BLaER1 (cell line): ENCODE data around the gene TCEAL1.

Experiments
- H3K27ac ChIP-seq: shearing (Covaris generic); formaldehyde crosslinking; 2 replicates; pipeline ENCODE4 v1.8.1; 2022
- H3K27me3 ChIP-seq: shearing (Covaris generic); formaldehyde crosslinking; 2 replicates; pipeline ENCODE4 v1.8.1; 2022
- H3K36me3 ChIP-seq: shearing (Covaris generic); formaldehyde crosslinking; 2 replicates; pipeline ENCODE4 v1.8.1; 2022
- H3K4me1 ChIP-seq: shearing (Covaris generic); formaldehyde crosslinking; 2 replicates; pipeline ENCODE4 v1.8.1; 2022
- H3K4me2 ChIP-seq: shearing (Covaris generic); formaldehyde crosslinking; 2 replicates; pipeline ENCODE4 v1.8.1; 2022
- H3K4me3 ChIP-seq: shearing (Covaris generic); formaldehyde crosslinking; 2 replicates; pipeline ENCODE4 v1.8.1; 2022
- H3K9ac ChIP-seq: shearing (Covaris generic); formaldehyde crosslinking; 2 replicates; pipeline ENCODE4 v1.8.1; 2022
- H3K9me3 ChIP-seq: shearing (Covaris generic); formaldehyde crosslinking; 2 replicates; pipeline ENCODE4 v1.8.1; 2022
- H4K20me1 ChIP-seq: shearing (Covaris generic); formaldehyde crosslinking; 2 replicates; pipeline ENCODE4 v1.8.1; 2022
- Cebpa-rat ChIP-seq: shearing (Covaris generic); IDR thresholded peaks from 2 replicates; pipeline ENCODE4 v1.8.1; 2022

Gene TCEAL1

DNA sequence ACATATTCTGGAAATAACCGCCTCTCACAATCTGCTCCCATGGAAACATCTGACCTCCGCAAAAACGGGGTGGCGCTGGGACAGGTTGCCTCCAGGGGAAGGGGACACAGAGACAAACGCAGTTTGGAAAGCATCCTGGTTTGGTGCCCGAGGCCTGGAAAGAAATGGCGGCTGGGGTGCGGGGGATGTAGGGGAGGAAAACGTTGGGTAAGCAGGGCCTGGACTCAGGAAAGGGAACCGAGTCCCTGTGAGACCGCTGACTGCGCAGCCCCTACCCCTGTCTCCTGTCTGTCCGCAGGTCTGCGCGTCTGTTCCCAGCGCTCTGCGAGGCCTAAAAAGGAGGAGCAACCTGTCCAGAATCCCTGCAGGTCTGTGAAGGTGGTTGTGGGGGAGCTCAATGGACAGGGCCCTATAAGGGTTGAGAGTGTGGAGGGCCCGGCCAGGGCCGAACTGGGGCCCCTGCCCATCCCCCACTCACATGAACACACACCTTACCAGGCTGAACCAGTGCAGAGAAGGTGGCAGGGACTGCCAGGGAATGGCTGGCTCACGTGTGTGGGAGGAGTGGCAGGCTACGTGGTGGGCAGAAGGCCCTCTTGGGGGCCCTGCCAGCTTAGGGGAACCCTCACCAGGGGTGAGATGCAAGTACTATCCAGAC, 20.3 kb upstream of the TCEAL1 start:
- no peaks in the 10 kb centered on the region; the same call in 1 of the 2 replicates for H3K36me3 ChIP-seq
- 0 out of 2 replicates have a peak, but pooled peaks cover 6% of the 10 kb centered on the region for H3K4me1 ChIP-seq
- H3K4me2 ChIP-seq = peak overlapping the region; percentile 57
- peak overlapping the region; percentile 55; the same call in 1 of the 2 replicates for H3K27ac ChIP-seq
- H3K9me3 ChIP-seq = no peaks in the 10 kb centered on the region
- H3K9ac ChIP-seq = peak overlapping the region; percentile 70; the same call in 1 of the 2 replicates
- no peaks in the 10 kb centered on the region for H4K20me1 ChIP-seq
- no peaks in the 10 kb centered on the region for H3K27me3 ChIP-seq
- H3K4me3 ChIP-seq = peak overlapping the region; percentile 71
- TF ChIP-seq Cebpa-rat = no peak

- H3K36me3 ChIP-seq = no peaks in the 10 kb centered on the region; the same call in 1 of the 2 replicates
- H3K4me3 ChIP-seq = no peak overlapping the region
- H3K9me3 ChIP-seq = no peaks in the 10 kb centered on the region
- no peak overlapping the region for H3K4me2 ChIP-seq
- H3K27me3 ChIP-seq = no peaks in the 10 kb centered on the region
- no peak for TF ChIP-seq Cebpa-rat
- H3K4me1 ChIP-seq = 0 out of 2 replicates have a peak, but pooled peaks cover 6% of the 10 kb centered on the region
- no peak overlapping the region for H3K9ac ChIP-seq
- no peak overlapping the region for H3K27ac ChIP-seq
- no peaks in the 10 kb centered on the region for H4K20me1 ChIP-seq
Observed at GRCh38 chrX:103610282-103610681, 18.5 kb upstream of the TCEAL1 start.

DNA sequence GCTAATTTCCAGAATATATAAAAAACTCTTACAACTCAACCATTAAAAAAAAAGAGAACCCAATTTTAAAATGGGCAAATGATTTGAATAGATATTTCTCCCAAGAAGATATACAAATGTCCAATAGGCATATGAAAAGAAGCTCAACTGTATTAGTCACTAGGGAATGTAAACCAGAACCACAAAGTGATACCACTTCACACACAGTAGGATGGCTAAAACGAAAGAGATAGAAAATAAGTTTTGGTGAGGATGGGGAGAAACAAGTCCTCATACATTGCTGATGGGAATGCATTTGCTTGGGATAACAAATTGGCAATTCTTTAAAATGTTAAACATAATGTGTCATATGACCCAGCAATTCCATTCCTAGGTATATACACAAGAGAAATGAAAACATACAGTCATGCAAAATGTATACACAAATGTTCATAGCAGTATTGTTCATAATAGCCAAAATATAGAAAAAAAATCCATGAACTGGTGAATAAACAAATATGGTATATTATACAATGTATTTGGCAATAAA, 15.3 kb upstream of the TCEAL1 start:
- no peak overlapping the region for H3K27ac ChIP-seq
- no peaks in the 10 kb centered on the region; the same call in 1 of the 2 replicates for H3K36me3 ChIP-seq
- no peak for TF ChIP-seq Cebpa-rat
- 0 out of 2 replicates have a peak, but pooled peaks cover 4% of the 10 kb centered on the region for H3K4me1 ChIP-seq
- H3K9me3 ChIP-seq = no peaks in the 10 kb centered on the region
- H3K27me3 ChIP-seq = no peaks in the 10 kb centered on the region
- H3K4me2 ChIP-seq = no peak overlapping the region
- no peak overlapping the region for H3K9ac ChIP-seq
- no peaks in the 10 kb centered on the region for H4K20me1 ChIP-seq
- H3K4me3 ChIP-seq = no peak overlapping the region

DNA sequence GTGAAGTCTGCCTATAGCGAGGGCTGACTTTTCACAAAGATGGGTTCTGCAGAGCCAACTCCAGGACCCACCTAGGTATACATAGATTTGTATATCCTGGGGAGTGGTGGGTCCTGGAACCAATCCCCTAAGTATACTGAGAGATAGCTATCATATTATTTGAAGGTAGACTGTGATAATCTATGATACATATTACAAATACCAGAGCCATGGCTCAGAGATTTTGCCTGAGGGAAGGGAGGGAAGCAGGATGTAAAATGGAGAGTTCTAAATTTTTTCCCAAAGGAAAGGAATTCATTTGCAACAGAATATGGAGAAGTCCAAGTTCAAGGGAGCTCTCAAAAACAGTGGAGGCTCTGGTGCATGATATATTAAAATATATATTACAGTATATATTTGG, 13.8 kb upstream of the TCEAL1 start:
- H3K9me3 ChIP-seq = no peaks in the 10 kb centered on the region
- no peak overlapping the region for H3K9ac ChIP-seq
- H3K36me3 ChIP-seq = no peaks in the 10 kb centered on the region; the same call in 1 of the 2 replicates
- H3K4me3 ChIP-seq = no peak overlapping the region
- H3K4me1 ChIP-seq = no peaks in the 10 kb centered on the region
- TF ChIP-seq Cebpa-rat = no peak
- H3K27me3 ChIP-seq = no peaks in the 10 kb centered on the region
- no peak overlapping the region for H3K27ac ChIP-seq
- H4K20me1 ChIP-seq = no peaks in the 10 kb centered on the region
- no peak overlapping the region for H3K4me2 ChIP-seq

DNA sequence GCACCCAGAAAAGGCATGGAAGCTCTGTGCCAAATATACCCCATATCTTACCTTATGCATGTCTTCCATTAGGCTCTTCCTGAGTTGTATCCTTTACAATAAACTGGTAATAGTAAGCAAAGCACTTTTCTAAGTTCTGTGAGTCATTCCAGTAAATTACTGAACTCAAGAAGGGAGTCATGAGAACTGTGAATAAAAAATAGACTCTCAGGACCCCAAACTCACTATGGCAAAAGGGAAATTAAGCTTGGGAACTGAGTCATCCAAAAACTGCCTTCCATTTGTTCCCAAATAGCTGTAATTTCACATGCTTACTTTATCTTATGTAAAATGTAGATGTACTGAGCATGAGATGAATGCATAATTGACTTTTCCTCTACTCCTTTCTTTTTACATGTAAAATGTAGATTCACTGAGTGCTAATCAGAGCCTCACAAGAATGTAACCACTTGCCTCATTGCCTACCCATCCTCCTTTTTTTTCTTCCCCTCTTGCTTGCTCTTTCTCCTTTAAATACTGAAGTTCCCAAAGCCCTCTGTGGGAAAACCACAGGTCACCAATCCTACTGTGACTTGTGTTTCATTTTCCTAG, 12.9 kb upstream of the TCEAL1 start:
- Histone ChIP-seq H3K27ac (no peak overlapping the region), H3K27me3 (no peaks in the 10 kb centered on the region), H3K4me2 (no peak overlapping the region), H3K9ac (no peak overlapping the region), H3K4me3 (no peak overlapping the region), H3K4me1 (no peaks in the 10 kb centered on the region), H3K36me3 (no peaks in the 10 kb centered on the region), H3K9me3 (no peaks in the 10 kb centered on the region), H4K20me1 (no peaks in the 10 kb centered on the region)
- TF ChIP-seq Cebpa-rat = no peak

- H3K27ac ChIP-seq = no peak overlapping the region
- H3K36me3 ChIP-seq = no peaks in the 10 kb centered on the region
- no peak overlapping the region for H3K4me2 ChIP-seq
- H3K9ac ChIP-seq = no peak overlapping the region
- no peaks in the 10 kb centered on the region for H3K27me3 ChIP-seq
- no peaks in the 10 kb centered on the region for H3K9me3 ChIP-seq
- no peak for TF ChIP-seq Cebpa-rat
- H4K20me1 ChIP-seq = no peaks in the 10 kb centered on the region
- H3K4me3 ChIP-seq = no peak overlapping the region
- H3K4me1 ChIP-seq = no peaks in the 10 kb centered on the region
Observed at GRCh38 chrX:103616676-103617186, 12.0 kb upstream of the TCEAL1 start.

- no peaks in the 10 kb centered on the region for H3K4me1 ChIP-seq
- no peaks in the 10 kb centered on the region for H3K36me3 ChIP-seq
- no peak overlapping the region for H3K4me3 ChIP-seq
- no peaks in the 10 kb centered on the region for H3K27me3 ChIP-seq
- TF ChIP-seq Cebpa-rat = no peak
- no peak overlapping the region for H3K9ac ChIP-seq
- no peak overlapping the region for H3K27ac ChIP-seq
- H3K4me2 ChIP-seq = no peak overlapping the region
- H4K20me1 ChIP-seq = no peaks in the 10 kb centered on the region
- H3K9me3 ChIP-seq = no peaks in the 10 kb centered on the region
Observed at GRCh38 chrX:103624111-103624510, 4.7 kb upstream of the TCEAL1 start.

GRCh38 chrX:103626855-103627254, 1.9 kb upstream of the TCEAL1 start:
- no peak overlapping the region for H3K9ac ChIP-seq
- H3K27me3 ChIP-seq = no peaks in the 10 kb centered on the region
- no peaks in the 10 kb centered on the region for H3K36me3 ChIP-seq
- no peak for TF ChIP-seq Cebpa-rat
- no peaks in the 10 kb centered on the region for H4K20me1 ChIP-seq
- H3K4me3 ChIP-seq = no peak overlapping the region
- no peaks in the 10 kb centered on the region; the same call in 1 of the 2 replicates for H3K4me1 ChIP-seq
- H3K27ac ChIP-seq = no peak overlapping the region
- no peaks in the 10 kb centered on the region for H3K9me3 ChIP-seq
- no peak overlapping the region for H3K4me2 ChIP-seq

DNA sequence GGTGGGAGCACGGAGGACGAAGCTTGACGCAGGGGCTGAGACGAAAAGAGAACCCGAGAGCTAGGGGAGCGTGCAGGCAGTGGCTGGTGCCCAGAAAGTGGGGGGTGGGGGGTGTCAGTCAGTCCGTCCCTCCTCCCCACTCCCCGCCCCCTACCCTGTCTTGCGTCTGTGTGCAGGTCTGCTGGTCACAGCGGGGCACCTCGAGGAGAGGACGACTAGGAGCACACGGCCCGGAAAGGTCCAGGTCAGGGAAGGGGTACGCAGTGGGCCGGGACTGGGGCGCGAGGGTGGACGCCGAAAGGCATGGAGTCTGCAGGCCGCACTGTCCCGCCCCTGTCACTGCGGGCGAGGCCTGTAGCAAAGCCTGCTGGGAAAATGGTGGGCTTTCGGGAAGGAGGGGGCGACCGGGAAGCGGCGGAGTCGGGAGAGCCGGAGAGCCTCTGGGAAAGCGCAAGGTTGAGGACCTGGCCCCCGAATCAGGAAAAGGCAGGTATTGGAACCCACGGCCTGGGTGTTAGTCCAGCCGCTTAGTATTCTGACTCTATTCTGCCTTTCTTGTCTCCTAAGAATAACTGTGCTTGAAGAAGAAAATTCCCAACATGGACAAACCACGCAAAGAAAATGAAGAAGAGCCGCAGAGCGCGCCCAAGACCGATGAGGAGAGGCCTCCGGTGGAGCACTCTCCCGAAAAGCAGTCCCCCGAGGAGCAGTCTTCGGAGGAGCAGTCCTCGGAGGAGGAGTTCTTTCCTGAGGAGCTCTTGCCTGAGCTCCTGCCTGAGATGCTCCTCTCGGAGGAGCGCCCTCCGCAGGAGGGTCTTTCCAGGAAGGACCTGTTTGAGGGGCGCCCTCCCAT, 769 bp downstream of the TCEAL1 start:
- Histone ChIP-seq H4K20me1 (no peaks in the 10 kb centered on the region), H3K4me2 (peak overlapping the region; percentile 59), H3K4me3 (peak overlapping the region; percentile 74), H3K36me3 (no peaks in the 10 kb centered on the region), H3K4me1 (no peaks in the 10 kb centered on the region; the same call in 1 of the 2 replicates), H3K9ac (peak overlapping the region; percentile 73), H3K9me3 (no peaks in the 10 kb centered on the region), H3K27me3 (no peaks in the 10 kb centered on the region), H3K27ac (peak overlapping the region; percentile 49)
- no peak for TF ChIP-seq Cebpa-rat
